IMR-90 (cell line): ENCODE results near the gene MEPCE.

ENCODE experiments used
- CTCF ChIP-seq: conservative IDR thresholded peaks from 2 replicates; pipeline ENCODE4 v1.5.1; 2012; ENCODE audit warnings: mild to moderate bottlenecking, low read depth, low read length, improper control_type of control experiment
- MAFK ChIP-seq: IDR thresholded peaks from 2 replicates; pipeline ENCODE4 v1.6.1; 2012; ENCODE audit warnings: low read depth, low read length, improper control_type of control experiment
- POLR2A ChIP-seq: IDR thresholded peaks from 2 replicates; pipeline ENCODE4 v1.6.1; 2012; ENCODE audit warnings: mild to moderate bottlenecking, low read depth, low read length
- RFX5 ChIP-seq: IDR thresholded peaks from 2 replicates; pipeline ENCODE4 v1.8.0; 2012; ENCODE audit warnings: low read depth, mild to moderate bottlenecking, low read length, moderate library complexity
- SMC3 ChIP-seq: fragments of 150-350 bp; IDR thresholded peaks from 2 replicates; pipeline ENCODE4 v1.6.1; 2016; ENCODE audit warnings: low read depth, mild to moderate bottlenecking, antibody characterized with exemption, low read length, moderate library complexity

- no peak for TF ChIP-seq CTCF
- TF ChIP-seq POLR2A, result no peak
- no peak for TF ChIP-seq SMC3
- no peak for TF ChIP-seq MAFK
- no peak for TF ChIP-seq RFX5
Measured at GRCh38 chr7:100455206-100455605, 25.6 kb downstream of the MEPCE start.
